HG03432 (cell line): Measurements from ENCODE around the gene SBF2.
"Not testable (repeated sequence)": the region's sequence is repeated elsewhere in the genome, so short reads cannot be mapped to it uniquely, and the experiment has no call there.

Experiments
- ATAC-seq: cut with Tn5 transposase; IDR thresholded peaks from one replicate; pipeline ENCODE4 v1.9.1; 2021; ENCODE audit warnings: mild to moderate bottlenecking, moderate library complexity; ENCODE audit not compliant: unreplicated experiment

Gene SBF2

GRCh38 chr11:9923280-9923679, 370.7 kb downstream of the SBF2 start:
- no peak for ATAC-seq

- no peak for ATAC-seq
These were observed 371.2 kb downstream of the SBF2 start for GRCh38 chr11:9922806-9923205.

- ATAC-seq, result no peak
These were observed 377.5 kb downstream of the SBF2 start for GRCh38 chr11:9916480-9916879.

GRCh38 chr11:9914064-9914463, 380.0 kb downstream of the SBF2 start:
- no peak for ATAC-seq

GRCh38 chr11:9905960-9906791, 387.8 kb downstream of the SBF2 start:
- no peak for ATAC-seq

GRCh38 chr11:9905501-9905951, 388.5 kb downstream of the SBF2 start:
- ATAC-seq, result no peak

- ATAC-seq, result no peak
These were observed 390.4 kb downstream of the SBF2 start for GRCh38 chr11:9903579-9903978.

GRCh38 chr11:9901943-9902342, 392.1 kb downstream of the SBF2 start:
- no peak for ATAC-seq

- not testable (repeated sequence) for ATAC-seq
These were observed 393.8 kb downstream of the SBF2 start for GRCh38 chr11:9900253-9900652.

GRCh38 chr11:9899676-9900075, 394.3 kb downstream of the SBF2 start:
- ATAC-seq, result no peak

GRCh38 chr11:9896902-9897301, 397.1 kb downstream of the SBF2 start:
- no peak for ATAC-seq

- ATAC-seq, result no peak
These were observed 399.0 kb downstream of the SBF2 start for GRCh38 chr11:9895006-9895405.

GRCh38 chr11:9893474-9893873, 400.5 kb downstream of the SBF2 start:
- ATAC-seq, result no peak

GRCh38 chr11:9888938-9889337, 405.1 kb downstream of the SBF2 start:
- no peak for ATAC-seq

- ATAC-seq, result no peak
These were observed 406.5 kb downstream of the SBF2 start for GRCh38 chr11:9887472-9887871.

GRCh38 chr11:9886595-9886994, 407.4 kb downstream of the SBF2 start:
- ATAC-seq, result no peak

- no peak for ATAC-seq
These were observed 409.4 kb downstream of the SBF2 start for GRCh38 chr11:9884601-9885000.

GRCh38 chr11:9880657-9881056, 413.4 kb downstream of the SBF2 start:
- no peak for ATAC-seq

GRCh38 chr11:9878936-9879335, 415.1 kb downstream of the SBF2 start:
- no peak for ATAC-seq

GRCh38 chr11:9876331-9876730, 417.7 kb downstream of the SBF2 start:
- ATAC-seq, result no peak

GRCh38 chr11:9875862-9876261, 418.2 kb downstream of the SBF2 start:
- ATAC-seq, result no peak

- no peak for ATAC-seq
These were observed 418.6 kb downstream of the SBF2 start for GRCh38 chr11:9875399-9875798.

- no peak for ATAC-seq
These were observed 419.6 kb downstream of the SBF2 start for GRCh38 chr11:9874466-9874865.
